Measurements from ENCODE around the gene STUM. TPM values are rescaled to one million over a fixed set of nuclear protein-coding genes. Genes with fewer than 3 reads are reported as not detected.

Gene STUM
- total and polyA plus RNA-seq, 2 experiments from 2014 or later, result 0.23 to 1.3 TPM

DNA sequence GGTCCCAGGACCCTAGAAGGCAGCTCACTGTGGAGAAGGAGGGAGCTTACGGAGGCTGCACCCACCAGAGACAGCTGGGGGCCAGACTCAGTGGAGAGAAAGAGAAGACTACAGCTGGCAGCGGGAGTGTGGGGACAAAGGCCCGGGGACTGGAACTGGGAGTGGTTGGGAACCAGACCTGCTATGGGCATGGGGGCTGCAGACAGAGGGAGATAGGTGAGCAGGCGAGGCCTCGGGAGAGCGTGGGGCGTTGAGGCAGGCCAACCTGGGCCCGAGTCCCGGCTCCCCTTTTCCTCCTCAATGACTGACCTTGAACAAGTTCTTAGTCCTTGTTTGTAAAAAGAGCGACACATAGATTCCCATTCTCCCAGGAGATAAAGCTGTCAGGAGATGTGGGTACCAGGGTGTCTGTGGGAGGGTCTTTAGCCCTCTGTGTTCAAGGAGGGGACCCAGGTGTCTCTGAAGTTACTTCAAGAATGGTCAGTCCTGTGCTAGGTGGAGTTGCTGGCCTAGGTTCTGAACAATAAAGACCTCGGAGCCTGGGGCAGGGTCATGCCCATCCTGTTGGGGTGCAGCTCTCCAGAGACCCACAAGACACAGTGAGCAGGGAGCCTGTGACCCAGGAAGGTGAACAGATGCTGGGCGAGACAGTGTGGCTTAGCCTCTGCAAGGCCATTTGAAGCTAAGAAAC lies 102.6 kb downstream of the STUM start:
- Histone ChIP-seq H3K36me3 (ENCODE audit: insufficient read depth) (no peaks in the 10 kb centered on the region), H3K4me3 (no peak overlapping the region), H2AFZ (no peak overlapping the region), H3K79me2 (replicated peaks; ENCODE audit: insufficient read depth) (no peaks in the 10 kb centered on the region), H3F3A (replicated peaks; ENCODE audit: low read depth) (0 out of 2 replicates have a peak, but pooled peaks cover 7% of the 10 kb centered on the region), H4K20me1 (replicated peaks; ENCODE audit: insufficient read depth) (no peaks in the 10 kb centered on the region), H3K27ac (ENCODE audit: low read depth) (no peak overlapping the region), H3K4me2 (no peak overlapping the region), H3K4me1 (ENCODE audit: insufficient read depth) (peaks cover 25% of the 10 kb centered on the region), H3K9me2 (ENCODE audit: insufficient read depth) (no peaks in the 10 kb centered on the region), H3K27me3 (ENCODE audit: insufficient read depth) (no peaks in the 10 kb centered on the region)
- H3K4me1 Mint-ChIP-seq, result peaks cover 46% of the 10 kb centered on the region
- no peak for TF ChIP-seq EZH2phosphoT487 (IDR thresholded peaks at IDR 0.05; ENCODE audit: unreplicated experiment)
- TF ChIP-seq, protein P1, sequence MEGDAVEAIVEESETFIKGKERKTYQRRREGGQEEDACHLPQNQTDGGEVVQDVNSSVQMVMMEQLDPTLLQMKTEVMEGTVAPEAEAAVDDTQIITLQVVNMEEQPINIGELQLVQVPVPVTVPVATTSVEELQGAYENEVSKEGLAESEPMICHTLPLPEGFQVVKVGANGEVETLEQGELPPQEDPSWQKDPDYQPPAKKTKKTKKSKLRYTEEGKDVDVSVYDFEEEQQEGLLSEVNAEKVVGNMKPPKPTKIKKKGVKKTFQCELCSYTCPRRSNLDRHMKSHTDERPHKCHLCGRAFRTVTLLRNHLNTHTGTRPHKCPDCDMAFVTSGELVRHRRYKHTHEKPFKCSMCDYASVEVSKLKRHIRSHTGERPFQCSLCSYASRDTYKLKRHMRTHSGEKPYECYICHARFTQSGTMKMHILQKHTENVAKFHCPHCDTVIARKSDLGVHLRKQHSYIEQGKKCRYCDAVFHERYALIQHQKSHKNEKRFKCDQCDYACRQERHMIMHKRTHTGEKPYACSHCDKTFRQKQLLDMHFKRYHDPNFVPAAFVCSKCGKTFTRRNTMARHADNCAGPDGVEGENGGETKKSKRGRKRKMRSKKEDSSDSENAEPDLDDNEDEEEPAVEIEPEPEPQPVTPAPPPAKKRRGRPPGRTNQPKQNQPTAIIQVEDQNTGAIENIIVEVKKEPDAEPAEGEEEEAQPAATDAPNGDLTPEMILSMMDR (conservative IDR thresholded peaks at IDR 0.05; ENCODE audit: low read depth in 2 of 2), result no peak
- TF ChIP-seq CREB1 (CRISPR knock-in tag; IDR thresholded peaks at IDR 0.05; ENCODE audit: low read depth), result no peak
- TF ChIP-seq ZNF331 (CRISPR knock-in tag; IDR thresholded peaks at IDR 0.05; ENCODE audit: low read depth), result no peak
- TF ChIP-seq, protein P2, sequence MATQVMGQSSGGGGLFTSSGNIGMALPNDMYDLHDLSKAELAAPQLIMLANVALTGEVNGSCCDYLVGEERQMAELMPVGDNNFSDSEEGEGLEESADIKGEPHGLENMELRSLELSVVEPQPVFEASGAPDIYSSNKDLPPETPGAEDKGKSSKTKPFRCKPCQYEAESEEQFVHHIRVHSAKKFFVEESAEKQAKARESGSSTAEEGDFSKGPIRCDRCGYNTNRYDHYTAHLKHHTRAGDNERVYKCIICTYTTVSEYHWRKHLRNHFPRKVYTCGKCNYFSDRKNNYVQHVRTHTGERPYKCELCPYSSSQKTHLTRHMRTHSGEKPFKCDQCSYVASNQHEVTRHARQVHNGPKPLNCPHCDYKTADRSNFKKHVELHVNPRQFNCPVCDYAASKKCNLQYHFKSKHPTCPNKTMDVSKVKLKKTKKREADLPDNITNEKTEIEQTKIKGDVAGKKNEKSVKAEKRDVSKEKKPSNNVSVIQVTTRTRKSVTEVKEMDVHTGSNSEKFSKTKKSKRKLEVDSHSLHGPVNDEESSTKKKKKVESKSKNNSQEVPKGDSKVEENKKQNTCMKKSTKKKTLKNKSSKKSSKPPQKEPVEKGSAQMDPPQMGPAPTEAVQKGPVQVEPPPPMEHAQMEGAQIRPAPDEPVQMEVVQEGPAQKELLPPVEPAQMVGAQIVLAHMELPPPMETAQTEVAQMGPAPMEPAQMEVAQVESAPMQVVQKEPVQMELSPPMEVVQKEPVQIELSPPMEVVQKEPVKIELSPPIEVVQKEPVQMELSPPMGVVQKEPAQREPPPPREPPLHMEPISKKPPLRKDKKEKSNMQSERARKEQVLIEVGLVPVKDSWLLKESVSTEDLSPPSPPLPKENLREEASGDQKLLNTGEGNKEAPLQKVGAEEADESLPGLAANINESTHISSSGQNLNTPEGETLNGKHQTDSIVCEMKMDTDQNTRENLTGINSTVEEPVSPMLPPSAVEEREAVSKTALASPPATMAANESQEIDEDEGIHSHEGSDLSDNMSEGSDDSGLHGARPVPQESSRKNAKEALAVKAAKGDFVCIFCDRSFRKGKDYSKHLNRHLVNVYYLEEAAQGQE (IDR thresholded peaks at IDR 0.05; ENCODE audit: unreplicated experiment), result no peak
- TF ChIP-seq JUNB (IDR thresholded peaks at IDR 0.05; ENCODE audit: unreplicated experiment), result no peak
- H3K27ac Mint-ChIP-seq, result no peak overlapping the region
- no peak overlapping the region for H3K4me3 Mint-ChIP-seq
- no peaks in the 10 kb centered on the region; the same call in 2 of the 3 replicates for H3K36me3 Mint-ChIP-seq (ENCODE audit: low read depth)
- no peak for ATAC-seq
- H3K9me3 Mint-ChIP-seq, result no peaks in the 10 kb centered on the region; the same call in 2 of the 3 replicates
- no peak for DNase-seq (ENCODE audit: low spot score)
- H3K27me3 Mint-ChIP-seq (ENCODE audit: insufficient read depth, low read depth, poor library complexity), result peaks cover 17% of the 10 kb centered on the region

DNA sequence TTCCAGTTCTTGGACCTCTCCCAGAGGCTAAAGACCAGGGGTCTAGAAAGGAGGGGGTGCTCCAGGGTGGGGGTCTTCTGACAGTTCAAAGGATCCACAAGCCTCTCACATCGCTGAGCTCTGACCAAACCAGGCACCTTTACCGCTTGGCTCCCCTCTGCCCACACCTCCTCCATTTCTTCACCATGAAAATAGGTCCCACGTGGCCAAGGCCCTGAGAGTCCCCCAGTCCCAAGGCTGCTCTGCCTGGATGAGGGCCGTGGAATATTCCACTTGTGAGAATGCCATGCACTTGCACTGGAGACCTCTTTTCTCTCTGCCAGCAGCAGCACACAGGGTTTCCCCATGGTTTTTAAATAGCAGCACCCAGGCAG lies 103.2 kb downstream of the STUM start:
- Histone ChIP-seq H3K36me3 (ENCODE audit: insufficient read depth) (no peaks in the 10 kb centered on the region), H3K9me2 (ENCODE audit: insufficient read depth) (no peaks in the 10 kb centered on the region), H3K27ac (ENCODE audit: low read depth) (no peak overlapping the region), H3K79me2 (replicated peaks; ENCODE audit: insufficient read depth) (no peaks in the 10 kb centered on the region), H4K20me1 (replicated peaks; ENCODE audit: insufficient read depth) (no peaks in the 10 kb centered on the region), H3K4me3 (no peak overlapping the region), H3F3A (replicated peaks; ENCODE audit: low read depth) (0 out of 2 replicates have a peak, but pooled peaks cover 7% of the 10 kb centered on the region), H3K4me2 (no peak overlapping the region), H3K4me1 (ENCODE audit: insufficient read depth) (peaks cover 30% of the 10 kb centered on the region), H2AFZ (no peak overlapping the region), H3K27me3 (ENCODE audit: insufficient read depth) (no peaks in the 10 kb centered on the region)
- no peak overlapping the region for H3K27ac Mint-ChIP-seq
- ATAC-seq (no peak), DNase-seq (ENCODE audit: low spot score) (no peak)
- H3K27me3 Mint-ChIP-seq (ENCODE audit: insufficient read depth, low read depth, poor library complexity), result peaks cover 21% of the 10 kb centered on the region
- H3K4me3 Mint-ChIP-seq, result no peak overlapping the region
- no peaks in the 10 kb centered on the region; the same call in 2 of the 3 replicates for H3K9me3 Mint-ChIP-seq
- H3K36me3 Mint-ChIP-seq (ENCODE audit: low read depth), result no peaks in the 10 kb centered on the region; the same call in 2 of the 3 replicates
- peaks cover 52% of the 10 kb centered on the region for H3K4me1 Mint-ChIP-seq
- TF ChIP-seq, protein P1 (conservative IDR thresholded peaks at IDR 0.05; ENCODE audit: low read depth in 2 of 2), result no peak
- no peak for TF ChIP-seq EZH2 (IDR thresholded peaks at IDR 0.05; ENCODE audit: low read depth, unreplicated experiment)
- no peak for TF ChIP-seq STAT1 (IDR thresholded peaks at IDR 0.05; ENCODE audit: unreplicated experiment)
- TF ChIP-seq POLR2AphosphoS5 (IDR thresholded peaks at IDR 0.05; ENCODE audit: low read depth), result no peak
- no peak for TF ChIP-seq JUNB (IDR thresholded peaks at IDR 0.05; ENCODE audit: unreplicated experiment)
- TF ChIP-seq, protein P3, sequence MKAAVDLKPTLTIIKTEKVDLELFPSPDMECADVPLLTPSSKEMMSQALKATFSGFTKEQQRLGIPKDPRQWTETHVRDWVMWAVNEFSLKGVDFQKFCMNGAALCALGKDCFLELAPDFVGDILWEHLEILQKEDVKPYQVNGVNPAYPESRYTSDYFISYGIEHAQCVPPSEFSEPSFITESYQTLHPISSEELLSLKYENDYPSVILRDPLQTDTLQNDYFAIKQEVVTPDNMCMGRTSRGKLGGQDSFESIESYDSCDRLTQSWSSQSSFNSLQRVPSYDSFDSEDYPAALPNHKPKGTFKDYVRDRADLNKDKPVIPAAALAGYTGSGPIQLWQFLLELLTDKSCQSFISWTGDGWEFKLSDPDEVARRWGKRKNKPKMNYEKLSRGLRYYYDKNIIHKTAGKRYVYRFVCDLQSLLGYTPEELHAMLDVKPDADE (IDR thresholded peaks at IDR 0.05), result no peak
- no peak for TF ChIP-seq EZH2phosphoT487 (IDR thresholded peaks at IDR 0.05; ENCODE audit: unreplicated experiment)
